CD14-positive monocyte (primary cell): ENCODE data around the gene ABHD5. TPM values are rescaled to one million over a fixed set of nuclear protein-coding genes. Genes with fewer than 3 reads are reported as not detected.

Experiments
- DNase-seq, 3 donors: peaks; one replicate each; pipeline ENCODE4 v3.0.0-alpha.2; 2011 to 2022
- H2AFZ ChIP-seq: 2 replicates; pipeline ENCODE4 v1.6.0; 2012; ENCODE audit warnings: mild to moderate bottlenecking, low read depth, low read length, inconsistent platforms; ENCODE audit not compliant: insufficient read depth, poor library complexity, severe bottlenecking
- H3K27ac ChIP-seq, 2 donors: 1 replicate in 1 of 2; 2 replicates in 1 of 2; pipeline ENCODE4 v1.5.1; 2012 to 2013; ENCODE audit warnings: low read length in 2 of 2, control low read depth in 1 of 2, inconsistent platforms in 1 of 2, low read depth in 1 of 2, mild to moderate bottlenecking in 1 of 2
- H3K27me3 ChIP-seq, 2 donors: one replicate each; pipeline versions ENCODE4 v1.6.0 to v1.6.1; 2011 to 2013; ENCODE audit warnings: low read length in 2 of 2; ENCODE audit not compliant: control insufficient read depth in 2 of 2, insufficient read depth in 2 of 2
- H3K36me3 ChIP-seq, 2 donors: replicated peaks in 1 of 2; 1 replicate in 1 of 2; 2 replicates in 1 of 2; pipeline versions ENCODE4 v1.5.1 to v1.6.1; 2012 to 2013; ENCODE audit warnings: low read length in 2 of 2, control low read depth in 1 of 2, inconsistent platforms in 1 of 2, mild to moderate bottlenecking in 1 of 2; ENCODE audit not compliant: insufficient read depth in 2 of 2, control insufficient read depth in 1 of 2
- H3K4me1 ChIP-seq, 2 donors: 1 replicate in 1 of 2; 2 replicates in 1 of 2; pipeline versions ENCODE4 v1.5.1 to v1.6.1; 2012 to 2013; ENCODE audit warnings: low read length in 2 of 2, control low read depth in 1 of 2, inconsistent platforms in 1 of 2, mild to moderate bottlenecking in 1 of 2, moderate library complexity in 1 of 2; ENCODE audit not compliant: insufficient read depth in 2 of 2, control insufficient read depth in 1 of 2
- H3K4me2 ChIP-seq: replicated peaks from 2 replicates; pipeline ENCODE3; 2012; ENCODE audit warnings: low read length, moderate library complexity, mild to moderate bottlenecking; ENCODE audit not compliant: poor library complexity, severe bottlenecking; ENCODE audit errors: extremely low read depth
- H3K4me3 ChIP-seq, 3 experiments: fragments of 200-600 bp in 1 of 3; sonication (generic) in 1 of 3; replicated peaks in 1 of 3; 1 replicate in 2 of 3; 2 replicates in 1 of 3; pipeline ENCODE4 v1.5.1; 2011 to 2013; ENCODE audit warnings: low read length in 3 of 3, mild to moderate bottlenecking in 3 of 3, control low read depth in 2 of 3, low read depth in 2 of 3, inconsistent platforms in 1 of 3, moderate library complexity in 1 of 3
- H3K79me2 ChIP-seq: 2 replicates; pipeline ENCODE4 v1.6.0; 2012; ENCODE audit warnings: mild to moderate bottlenecking, control low read depth, inconsistent platforms, low read length, moderate library complexity; ENCODE audit not compliant: insufficient read depth
- H3K9ac ChIP-seq: 2 replicates; pipeline ENCODE4 v1.6.0; 2017; ENCODE audit warnings: low read length, mild to moderate bottlenecking; ENCODE audit not compliant: insufficient read depth, poor library complexity, severe bottlenecking
- H3K9me3 ChIP-seq, 2 donors: replicated peaks in 1 of 2; 1 replicate in 1 of 2; 2 replicates in 1 of 2; pipeline versions ENCODE4 v1.5.1 to v1.6.1; 2012 to 2013; ENCODE audit warnings: low read length in 2 of 2, control low read depth in 1 of 2; ENCODE audit not compliant: control insufficient read depth in 1 of 2, insufficient read depth in 1 of 2
- H4K20me1 ChIP-seq: 2 replicates; pipeline ENCODE4 v1.6.0; 2012; ENCODE audit warnings: mild to moderate bottlenecking, low read length, control low read depth, moderate library complexity; ENCODE audit not compliant: insufficient read depth
- H3K27ac Mint-ChIP-seq, 7 donors: one replicate each; pipeline ENCODE4 v1.8.0; 2020; ENCODE audit warnings: mild to moderate bottlenecking in 7 of 7, mixed read lengths in 7 of 7, moderate library complexity in 6 of 7, inconsistent platforms in 2 of 7
- H3K27me3 Mint-ChIP-seq, 3 donors: one replicate each; pipeline ENCODE4 v1.8.0; 2021 to 2022; ENCODE audit warnings: low read depth in 3 of 3, mild to moderate bottlenecking in 3 of 3, mixed read lengths in 3 of 3, moderate library complexity in 3 of 3, inconsistent platforms in 1 of 3
- H3K36me3 Mint-ChIP-seq, 2 donors: one replicate each; pipeline ENCODE4 v1.8.0; 2020; ENCODE audit warnings: mixed read lengths in 2 of 2, inconsistent platforms in 1 of 2, mild to moderate bottlenecking in 1 of 2
- H3K4me1 Mint-ChIP-seq: one replicate; pipeline ENCODE4 v1.8.0; 2020; ENCODE audit warnings: mild to moderate bottlenecking, mixed read lengths
- H3K4me3 Mint-ChIP-seq, 2 donors: one replicate each; pipeline ENCODE4 v1.8.0; 2020; ENCODE audit warnings: mild to moderate bottlenecking in 2 of 2, mixed read lengths in 2 of 2, moderate library complexity in 1 of 2
- H3K9me3 Mint-ChIP-seq, 7 donors: one replicate each; pipeline ENCODE4 v1.8.0; 2020 to 2022; ENCODE audit warnings: mixed read lengths in 7 of 7, mild to moderate bottlenecking in 6 of 7, moderate library complexity in 6 of 7, inconsistent platforms in 2 of 7
- WGBS: methylation state at CpG from one replicate; pipeline ENCODE4 v1.1.5; 2013; ENCODE audit warnings: missing lambda C conversion rate; ENCODE audit not compliant: insufficient coverage; 5-methylcytosine and 5-hydroxymethylcytosine counted together
- intact Hi-C, 2 donors: fragments of 100-400 bp; cut with micrococcal nuclease; formaldehyde crosslinking; loops; one replicate each; pipeline versions ENCODE4 v1.15.0 to v1.15.1; 2023
- polyA plus RNA-seq, 3 donors: library from polyadenylated mRNA; depleted of rRNA in 1 of 3; unstranded in 2 of 3; stranded (reverse) in 1 of 3; fragments of 300-500 nt in 2 of 3; fragments of >200 nt in 1 of 3; fragmentation: Illumina TruSeq in 2 of 3; gene quantifications; 1 replicate in 2 of 3; 2 replicates in 1 of 3; pipeline ENCODE4 v1.2.3, GENCODE V29; 2012 to 2021
- TF ChIP-seq, protein P1 (sequence below): fragments of 200-600 bp; IDR thresholded peaks from one replicate; pipeline ENCODE4 v1.8.0; 2022; ENCODE audit warnings: antibody characterized with exemption, mild to moderate bottlenecking

Gene ABHD5
- polyA plus RNA-seq, 3 donors = 32.9 to 40.0 (median 34.5) TPM

DNA sequence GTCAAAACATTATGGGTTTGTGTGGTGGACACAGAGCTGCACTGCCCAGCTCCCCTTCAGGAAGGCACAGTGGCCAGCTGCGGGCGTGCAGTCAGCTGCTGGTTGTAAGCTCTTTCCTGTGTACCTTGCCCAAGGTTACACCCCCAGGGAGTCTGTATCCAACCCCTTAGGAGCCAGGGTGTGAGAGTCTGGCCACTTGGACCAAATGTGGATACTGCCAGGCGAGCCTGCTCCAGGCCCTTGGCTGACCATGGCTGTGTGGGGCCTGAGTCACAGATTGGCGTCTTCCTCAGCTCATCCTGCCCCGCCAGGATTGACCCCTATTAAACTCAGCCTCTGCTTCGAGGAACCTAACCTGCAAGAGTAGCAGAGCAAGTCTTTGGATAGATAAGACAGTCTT lies 56.9 kb downstream of the ABHD5 start:
- Histone ChIP-seq H3K79me2 (no peaks in the 10 kb centered on the region), H3K4me2 (no peak overlapping the region), H3K4me3 (no peak overlapping the region), H3K27me3 (no peaks in the 10 kb centered on the region), H3K27ac (no peak overlapping the region), H3K36me3 (no peaks in the 10 kb centered on the region), H3K4me1 (no peaks in the 10 kb centered on the region), H3K9me3 (peaks cover 0 to 4% of the 10 kb centered on the region in 2 donors), H2AFZ (no peak overlapping the region), H3K9ac (no peak overlapping the region), H4K20me1 (no peaks in the 10 kb centered on the region)
- no peak overlapping the region for H3K27ac Mint-ChIP-seq
- H3K36me3 Mint-ChIP-seq = no peaks in the 10 kb centered on the region
- peaks cover 4 to 8% (median 6%) of the 10 kb centered on the region in 3 donors for H3K27me3 Mint-ChIP-seq
- no peak for DNase-seq
- H3K9me3 Mint-ChIP-seq = peaks cover 3 to 13% (median 7%) of the 10 kb centered on the region in 7 donors
- H3K4me3 Mint-ChIP-seq = no peak overlapping the region
- TF ChIP-seq, protein P1, sequence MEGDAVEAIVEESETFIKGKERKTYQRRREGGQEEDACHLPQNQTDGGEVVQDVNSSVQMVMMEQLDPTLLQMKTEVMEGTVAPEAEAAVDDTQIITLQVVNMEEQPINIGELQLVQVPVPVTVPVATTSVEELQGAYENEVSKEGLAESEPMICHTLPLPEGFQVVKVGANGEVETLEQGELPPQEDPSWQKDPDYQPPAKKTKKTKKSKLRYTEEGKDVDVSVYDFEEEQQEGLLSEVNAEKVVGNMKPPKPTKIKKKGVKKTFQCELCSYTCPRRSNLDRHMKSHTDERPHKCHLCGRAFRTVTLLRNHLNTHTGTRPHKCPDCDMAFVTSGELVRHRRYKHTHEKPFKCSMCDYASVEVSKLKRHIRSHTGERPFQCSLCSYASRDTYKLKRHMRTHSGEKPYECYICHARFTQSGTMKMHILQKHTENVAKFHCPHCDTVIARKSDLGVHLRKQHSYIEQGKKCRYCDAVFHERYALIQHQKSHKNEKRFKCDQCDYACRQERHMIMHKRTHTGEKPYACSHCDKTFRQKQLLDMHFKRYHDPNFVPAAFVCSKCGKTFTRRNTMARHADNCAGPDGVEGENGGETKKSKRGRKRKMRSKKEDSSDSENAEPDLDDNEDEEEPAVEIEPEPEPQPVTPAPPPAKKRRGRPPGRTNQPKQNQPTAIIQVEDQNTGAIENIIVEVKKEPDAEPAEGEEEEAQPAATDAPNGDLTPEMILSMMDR = no peak
- H3K4me1 Mint-ChIP-seq = no peaks in the 10 kb centered on the region
- intact Hi-C loops = no loop called here
- WGBS = 95% methylated on average over 6 of the region's 6 CpGs

- no peak overlapping the region for H3K4me3 ChIP-seq
- peaks cover 0 to 4% of the 10 kb centered on the region in 2 donors for H3K9me3 ChIP-seq
- H3K27ac Mint-ChIP-seq = no peak overlapping the region
- no peaks in the 10 kb centered on the region for H3K4me1 Mint-ChIP-seq
- no peaks in the 10 kb centered on the region for H3K27me3 ChIP-seq
- H3K9me3 Mint-ChIP-seq = peaks cover 3 to 13% (median 7%) of the 10 kb centered on the region in 7 donors
- no peak overlapping the region for H3K4me2 ChIP-seq
- H3K79me2 ChIP-seq = no peaks in the 10 kb centered on the region
- no peak overlapping the region for H2AFZ ChIP-seq
- no peak for DNase-seq
- no peaks in the 10 kb centered on the region for H3K36me3 Mint-ChIP-seq
- 71% methylated on average over 2 of the region's 5 CpGs for WGBS
- H3K4me1 ChIP-seq = no peaks in the 10 kb centered on the region
- H3K27me3 Mint-ChIP-seq = peaks cover 4 to 8% (median 5%) of the 10 kb centered on the region in 3 donors
- intact Hi-C loops = no loop called here
- no peak overlapping the region for H3K4me3 Mint-ChIP-seq
- no peaks in the 10 kb centered on the region for H3K36me3 ChIP-seq
- H3K9ac ChIP-seq = no peak overlapping the region
- TF ChIP-seq, protein P1 = no peak
- H4K20me1 ChIP-seq = no peaks in the 10 kb centered on the region
- no peak overlapping the region for H3K27ac ChIP-seq
These were observed 57.4 kb downstream of the ABHD5 start for GRCh38 chr3:43748179-43748578.
